NCI-H748 (cell line): ENCODE results near the gene DVL1.

Source experiments
- DNase-seq: peaks from one replicate; lab custom pipeline; 2025; ENCODE audit not compliant: unreplicated experiment; lab: John Stamatoyannopoulos, UW

Gene DVL1

GRCh38 chr1:1356796-1357401 is 7.7 kb upstream of the DVL1 start:
- no peak for DNase-seq

DNA sequence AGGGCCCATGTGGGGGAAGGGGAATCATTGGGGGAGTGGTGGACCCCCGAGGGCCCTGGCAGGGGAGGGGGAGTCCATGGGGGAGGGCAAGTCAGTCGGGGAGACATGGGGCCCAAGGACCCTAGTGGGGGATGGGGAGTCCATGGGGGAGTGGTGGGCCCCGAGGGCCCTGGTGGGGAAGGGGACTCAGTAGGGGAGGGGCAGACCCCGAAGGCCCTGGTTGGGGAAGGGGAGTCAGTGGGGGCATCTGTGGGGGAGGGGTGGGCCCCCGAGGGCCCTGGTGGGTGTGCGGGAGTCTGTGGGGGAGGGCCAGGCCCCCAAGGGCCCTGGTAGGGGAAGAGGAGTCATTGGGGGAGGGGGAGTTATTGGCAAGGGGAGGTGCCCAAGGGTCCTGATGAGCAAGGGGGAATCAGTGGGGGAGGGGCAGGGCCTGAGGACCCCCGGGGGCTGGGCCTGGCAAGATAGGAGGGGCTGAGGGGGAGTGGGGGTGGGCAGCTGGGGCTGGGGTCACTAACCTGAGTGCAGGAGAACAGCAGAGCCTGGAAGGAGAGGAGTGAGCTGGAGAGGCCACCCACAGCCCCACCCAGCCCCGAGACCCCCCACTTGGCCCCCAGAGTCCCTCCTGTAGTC is 7.1 kb upstream of the DVL1 start:
- no peak for DNase-seq

DNA sequence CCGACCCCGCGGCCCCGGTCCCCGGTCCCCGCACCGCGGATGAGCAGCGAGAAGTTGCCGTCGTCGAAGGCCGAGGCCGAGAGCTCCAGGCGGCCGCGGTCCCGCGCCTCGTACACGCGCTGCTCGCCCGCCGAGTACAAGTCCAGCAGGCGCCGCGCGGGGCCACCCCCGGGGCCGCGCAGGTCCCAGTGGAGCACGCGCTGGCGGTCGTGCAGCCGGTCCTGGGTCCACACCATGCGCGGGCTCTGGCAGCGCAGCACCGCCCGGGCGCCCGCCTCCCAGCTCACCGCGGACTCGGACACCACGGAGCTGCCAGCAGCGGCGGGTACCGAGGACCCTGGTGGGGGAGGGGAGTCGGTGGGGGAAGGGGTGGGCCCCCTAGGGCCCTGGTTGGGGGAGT is 6.2 kb upstream of the DVL1 start:
- DNase-seq = peak; percentile 56

- DNase-seq = peak; percentile 12
Observed at GRCh38 chr1:1354271-1355247, 5.3 kb upstream of the DVL1 start.

DNA sequence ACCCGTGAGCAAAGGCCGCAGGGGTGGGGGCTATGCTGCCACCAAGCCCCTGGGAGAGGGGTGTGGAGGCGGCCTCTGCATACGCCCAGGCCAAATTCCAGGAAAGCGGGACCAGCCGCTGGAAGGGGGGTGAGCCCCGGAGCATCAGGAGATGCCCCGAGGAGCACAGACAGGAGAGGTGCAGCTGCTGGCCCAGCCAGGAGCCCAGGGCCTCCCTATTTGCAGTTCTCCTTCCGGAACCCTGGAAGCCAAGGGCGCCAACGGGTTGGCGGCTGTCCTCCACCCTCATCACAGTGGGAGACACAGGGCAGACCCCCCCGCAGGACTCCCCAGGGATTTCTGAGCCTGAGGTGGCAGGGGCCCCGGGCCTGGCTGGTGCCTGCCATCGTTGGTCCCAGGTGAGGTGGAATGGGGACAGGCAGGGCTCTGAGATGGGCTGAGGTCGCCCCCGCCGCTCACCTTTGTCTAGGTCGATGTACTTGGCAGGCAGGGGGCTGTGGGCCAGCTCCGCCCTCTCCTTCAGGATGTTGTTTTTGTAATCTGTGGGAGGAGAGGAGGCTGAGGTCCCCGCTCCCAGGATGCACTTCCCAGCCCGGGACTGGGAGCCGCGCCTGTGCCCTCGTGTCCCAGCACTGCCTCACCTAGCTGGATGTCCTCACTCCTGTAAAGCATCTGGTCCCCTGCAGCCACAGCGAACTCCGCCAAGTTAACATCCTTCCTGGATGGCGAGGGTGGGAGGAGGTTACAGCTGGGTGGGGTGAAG is 4.4 kb upstream of the DVL1 start:
- no peak for DNase-seq

- DNase-seq = no peak
Observed at GRCh38 chr1:1352786-1353388, 3.7 kb upstream of the DVL1 start.

DNA sequence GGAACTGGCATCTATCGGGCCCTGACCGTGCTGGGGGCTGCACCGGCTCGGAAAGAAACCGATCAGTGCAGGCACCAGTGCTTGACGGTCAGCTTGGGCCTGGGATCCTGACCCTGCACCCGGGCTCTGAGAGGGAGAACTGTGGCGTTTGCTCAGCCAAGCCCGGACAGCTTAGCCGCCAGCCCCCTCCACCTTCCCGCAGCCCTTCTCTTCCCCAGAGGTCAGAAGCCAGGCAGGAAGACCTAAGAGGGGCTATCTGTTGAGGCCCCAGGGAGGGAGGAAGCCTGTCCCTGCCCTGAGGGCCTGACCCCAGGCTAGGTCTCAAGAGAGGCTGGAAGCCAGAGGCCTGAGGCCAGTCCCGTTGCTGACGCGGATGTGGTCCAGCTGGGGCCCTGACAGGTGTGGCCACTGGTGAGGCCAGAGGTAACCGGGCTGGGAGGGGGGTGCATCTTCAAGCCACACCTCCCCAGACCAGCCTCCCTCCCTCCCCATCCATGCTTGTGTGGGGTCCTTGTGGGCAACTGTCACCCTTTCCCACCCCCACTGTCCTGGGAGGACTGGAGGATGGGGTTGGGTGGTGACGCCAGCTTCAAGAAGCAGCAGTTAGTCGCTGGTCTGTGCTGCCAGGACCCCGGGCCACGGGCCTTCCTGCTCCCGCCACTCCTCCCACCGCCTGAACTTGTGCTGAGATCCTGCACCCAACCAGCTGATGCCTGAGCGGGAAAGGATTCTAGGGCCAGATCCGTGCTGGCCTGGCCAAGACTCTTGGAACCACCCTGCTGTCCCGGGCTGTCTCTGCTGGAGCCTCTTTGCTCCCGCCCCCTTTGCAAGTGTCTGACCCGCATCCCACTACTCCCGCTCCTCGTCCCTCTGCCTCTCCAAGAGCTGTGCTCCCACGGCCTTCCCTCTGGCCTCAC is 2.6 kb upstream of the DVL1 start:
- peak; percentile 20 for DNase-seq

GRCh38 chr1:1348420-1349255 is 580 bp downstream of the DVL1 start:
- DNase-seq = peak; percentile 31

GRCh38 chr1:1347663-1348419 is 1.4 kb downstream of the DVL1 start:
- no peak for DNase-seq

GRCh38 chr1:1347026-1347595 is 2.1 kb downstream of the DVL1 start:
- DNase-seq = no peak

DNA sequence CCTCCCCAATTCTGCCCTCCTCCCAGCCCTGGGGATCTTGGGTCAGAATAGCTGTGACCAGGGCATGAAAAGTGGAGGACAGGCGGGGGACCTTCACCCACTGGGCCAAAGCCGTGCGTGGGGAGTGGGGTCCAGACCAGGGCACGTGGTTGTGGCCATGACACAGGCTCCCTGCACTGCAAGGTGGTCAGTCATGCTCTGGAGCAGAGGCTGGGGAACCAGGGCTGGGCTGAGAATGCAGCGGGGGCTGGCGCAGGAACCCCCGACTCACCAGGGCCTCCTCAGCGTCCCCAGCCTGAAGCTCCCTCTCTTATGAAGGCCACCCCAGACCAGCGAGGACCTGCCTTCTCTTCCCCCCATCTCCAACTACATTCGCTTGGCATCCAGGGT is 2.7 kb downstream of the DVL1 start:
- no peak for DNase-seq

GRCh38 chr1:1345860-1346500 is 3.2 kb downstream of the DVL1 start:
- no peak for DNase-seq

DNA sequence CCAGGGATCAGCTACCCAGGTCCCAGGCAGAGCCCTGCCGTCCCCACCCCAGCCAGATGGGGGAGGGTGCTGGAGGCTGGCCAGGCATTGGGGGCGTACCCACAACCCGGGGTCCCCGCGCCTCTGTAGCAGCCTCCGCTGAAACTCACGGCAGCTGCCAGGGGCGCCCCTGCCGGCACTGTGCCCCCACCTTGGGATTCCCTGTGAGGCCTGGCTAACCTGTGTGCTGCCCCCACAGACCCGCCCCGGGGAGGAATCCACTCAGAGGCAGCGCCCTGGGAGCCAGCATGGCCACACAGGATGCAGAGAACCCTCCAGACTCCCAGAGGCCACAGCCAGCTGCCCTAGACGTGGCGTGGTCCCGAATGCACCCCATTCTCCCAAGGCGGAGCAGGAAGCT is 3.8 kb downstream of the DVL1 start:
- DNase-seq = no peak

GRCh38 chr1:1344655-1345361 is 4.4 kb downstream of the DVL1 start:
- no peak for DNase-seq

GRCh38 chr1:1343811-1344421 is 5.3 kb downstream of the DVL1 start:
- DNase-seq = no peak

GRCh38 chr1:1342584-1343115 is 6.6 kb downstream of the DVL1 start:
- DNase-seq = no peak
